ENCODE results near the gene PTPN6. TPM values are rescaled to one million over a fixed set of nuclear protein-coding genes. Genes with fewer than 3 reads are reported as not detected.

The PTPN6 gene
- total and polyA plus RNA-seq, 2 of the 4 experiments (the other 2 are of a cell fraction): under 0.01 to 0.14 TPM

DNA sequence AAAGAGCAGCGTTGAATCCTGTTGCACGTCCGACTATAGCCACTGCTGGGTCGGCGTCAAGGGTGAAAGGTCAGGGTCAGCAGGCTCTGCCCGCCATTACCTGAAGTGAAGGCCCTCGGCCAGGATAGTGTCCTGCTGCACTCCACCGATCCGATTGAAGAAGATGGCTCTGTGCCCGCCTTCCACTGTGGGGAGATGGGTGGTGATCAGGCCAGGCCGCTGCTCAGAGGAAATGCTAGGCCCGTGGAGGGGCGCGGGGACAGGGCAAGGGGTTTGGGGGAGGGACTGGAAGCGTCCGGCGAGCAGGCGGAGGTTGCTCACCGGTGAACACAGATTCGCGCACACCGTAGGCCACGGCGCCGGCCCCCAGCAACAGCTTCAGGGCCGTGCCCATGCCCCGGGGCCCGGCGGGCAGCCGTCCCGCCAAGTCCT, 19.0 kb downstream of the PTPN6 start:
- Histone ChIP-seq H3K79me1 (ENCODE audit: low read depth in 1 of 2, low read length in 2 of 2) (peaks cover 26 to 67% of the 10 kb centered on the region in 2 experiments), H2AK9ac (replicated peaks; ENCODE audit: low read depth, low read length, poor library complexity) (peak overlapping the region; percentile 96), H3K27ac (ENCODE audit: insufficient read depth, low read length) (peak overlapping the region; percentile 76), H3K27me3 (ENCODE audit: control insufficient read depth, insufficient read depth, low read length) (no peaks in the 10 kb centered on the region), H3K4me1 (ENCODE audit: control insufficient read depth, insufficient read depth, low read length) (peaks cover 4% of the 10 kb centered on the region), H3K23ac (ENCODE audit: low read depth, low read length) (peak overlapping the region; percentile 84; the same call in 1 of the 2 replicates), H3K4me3 (ENCODE audit: insufficient read depth, low read depth, low read length) (peak overlapping the region; percentile 66), H4K91ac (ENCODE audit: insufficient read depth, low read depth, low read length) (peak overlapping the region; percentile 91), H3K4me2 (ENCODE audit: low read depth, low read length) (peak overlapping the region; percentile 91), H4K8ac (ENCODE audit: low read depth in 2 of 2, low read length in 2 of 2) (peak overlapping the region; percentile 97 to 98), H2BK20ac (ENCODE audit: low read depth, low read length) (no peak overlapping the region), H2AK5ac (ENCODE audit: low read depth, low read length) (peak overlapping the region; percentile 96), H3K9me1 (ENCODE audit: insufficient read depth, low read length) (no peaks in the 10 kb centered on the region), H2BK120ac (ENCODE audit: low read depth, low read length) (no peak overlapping the region), H4K5ac (ENCODE audit: low read depth, low read length) (peak overlapping the region; percentile 43), H3K4ac (ENCODE audit: low read depth, low read length) (peak overlapping the region; percentile 94), H2BK5ac (ENCODE audit: low read depth, low read length, poor library complexity, severe bottlenecking) (peak overlapping the region; percentile 72), H3K36me3 (ENCODE audit: control insufficient read depth, insufficient read depth, low read length) (peaks cover 43% of the 10 kb centered on the region), H2AFZ (replicated peaks; ENCODE audit: low read length, poor library complexity) (peak overlapping the region; percentile 97), H3K9me3 (ENCODE audit: control insufficient read depth, insufficient read depth, low read length) (no peaks in the 10 kb centered on the region), H3K9ac (ENCODE audit: low read depth, low read length) (peak overlapping the region; percentile 97), H3K14ac (replicated peaks; ENCODE audit: low read depth, low read length) (peak overlapping the region; percentile 86), H3K18ac (ENCODE audit: low read depth, low read length) (no peak overlapping the region), H2BK15ac (ENCODE audit: low read depth, low read length) (no peak overlapping the region), H4K20me1 (ENCODE audit: insufficient read depth, low read length) (no peaks in the 10 kb centered on the region), H3K56ac (ENCODE audit: extremely low read depth, insufficient read depth, low read length) (peak overlapping the region; percentile 58)
- POLR2A ChIA-PET (ENCODE audit: unreplicated experiment): no interaction called here
- intact Hi-C loops (cut with micrococcal nuclease) (loop anchor here (1.0 to 2.0 kb wide), 2 partner anchors 49 to 139 kb away; partner anchors contain the start of genes C1RL and LPCAT3), dilution Hi-C loops (cut with HindIII; ENCODE audit: low sequenced_read_pairs, unreplicated experiment) (no loop called here), in situ Hi-C loops (cut with MboI; ENCODE audit: low sequenced_read_pairs) (no loop called here)
- BruUV-seq (replicated peaks): TSS peak; percentile 41
- CTCF ChIA-PET: no interaction called here
- no peak for TF ChIP-seq CHD1 (IDR thresholded peaks at IDR 0.05; ENCODE audit: low read depth, low read length)
- TF ChIP-seq, protein P1, sequence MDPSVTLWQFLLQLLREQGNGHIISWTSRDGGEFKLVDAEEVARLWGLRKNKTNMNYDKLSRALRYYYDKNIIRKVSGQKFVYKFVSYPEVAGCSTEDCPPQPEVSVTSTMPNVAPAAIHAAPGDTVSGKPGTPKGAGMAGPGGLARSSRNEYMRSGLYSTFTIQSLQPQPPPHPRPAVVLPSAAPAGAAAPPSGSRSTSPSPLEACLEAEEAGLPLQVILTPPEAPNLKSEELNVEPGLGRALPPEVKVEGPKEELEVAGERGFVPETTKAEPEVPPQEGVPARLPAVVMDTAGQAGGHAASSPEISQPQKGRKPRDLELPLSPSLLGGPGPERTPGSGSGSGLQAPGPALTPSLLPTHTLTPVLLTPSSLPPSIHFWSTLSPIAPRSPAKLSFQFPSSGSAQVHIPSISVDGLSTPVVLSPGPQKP (IDR thresholded peaks at IDR 0.05; ENCODE audit: borderline replicate concordance, low read depth, low read length): no peak
- no peak for TF ChIP-seq POLR2A (IDR thresholded peaks at IDR 0.05; ENCODE audit: low read depth, low read length)
- no peak for TF ChIP-seq FOS (IDR thresholded peaks at IDR 0.05; ENCODE audit: low read depth, low read length)
- no peak for TF ChIP-seq BHLHE40 (IDR thresholded peaks at IDR 0.05; ENCODE audit: low read depth, low read length)
- TF ChIP-seq, protein P2, sequence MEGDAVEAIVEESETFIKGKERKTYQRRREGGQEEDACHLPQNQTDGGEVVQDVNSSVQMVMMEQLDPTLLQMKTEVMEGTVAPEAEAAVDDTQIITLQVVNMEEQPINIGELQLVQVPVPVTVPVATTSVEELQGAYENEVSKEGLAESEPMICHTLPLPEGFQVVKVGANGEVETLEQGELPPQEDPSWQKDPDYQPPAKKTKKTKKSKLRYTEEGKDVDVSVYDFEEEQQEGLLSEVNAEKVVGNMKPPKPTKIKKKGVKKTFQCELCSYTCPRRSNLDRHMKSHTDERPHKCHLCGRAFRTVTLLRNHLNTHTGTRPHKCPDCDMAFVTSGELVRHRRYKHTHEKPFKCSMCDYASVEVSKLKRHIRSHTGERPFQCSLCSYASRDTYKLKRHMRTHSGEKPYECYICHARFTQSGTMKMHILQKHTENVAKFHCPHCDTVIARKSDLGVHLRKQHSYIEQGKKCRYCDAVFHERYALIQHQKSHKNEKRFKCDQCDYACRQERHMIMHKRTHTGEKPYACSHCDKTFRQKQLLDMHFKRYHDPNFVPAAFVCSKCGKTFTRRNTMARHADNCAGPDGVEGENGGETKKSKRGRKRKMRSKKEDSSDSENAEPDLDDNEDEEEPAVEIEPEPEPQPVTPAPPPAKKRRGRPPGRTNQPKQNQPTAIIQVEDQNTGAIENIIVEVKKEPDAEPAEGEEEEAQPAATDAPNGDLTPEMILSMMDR (conservative IDR thresholded peaks at IDR 0.05; ENCODE audit: low read depth, low read length): no peak
- TF ChIP-seq RCOR1 (IDR thresholded peaks at IDR 0.05; ENCODE audit: insufficient replicate concordance, low read length): no peak
- TF ChIP-seq MAFK (IDR thresholded peaks at IDR 0.05; ENCODE audit: low read depth, low read length): no peak
- TF ChIP-seq SMC3 (IDR thresholded peaks at IDR 0.05; ENCODE audit: low read depth, low read length): no peak
- TF ChIP-seq RAD21 (IDR thresholded peaks at IDR 0.05; ENCODE audit: low read length): no peak
- TF ChIP-seq RFX5 (IDR thresholded peaks at IDR 0.05; ENCODE audit: low read depth, low read length): no peak
- WGBS, 2 experiments (ENCODE audit: extremely low coverage in 2 of 2, insufficient read length in 1 of 2): 0% methylated on average over 9 of the region's 31 CpGs; no CpG with 5 or more reads in 1 of the 2 experiments
- peak; percentile 40 for ATAC-seq (ENCODE audit: low read depth)
- DNase-seq: no peak
